ENCODE measurements around the gene FBRSL1. TPM values are rescaled to one million over a fixed set of nuclear protein-coding genes. Genes with fewer than 3 reads are reported as not detected.

The FBRSL1 gene
- polyA plus RNA-seq, 1 of the 3 experiments (the other 2 are of a cell fraction): 5.5 TPM

DNA sequence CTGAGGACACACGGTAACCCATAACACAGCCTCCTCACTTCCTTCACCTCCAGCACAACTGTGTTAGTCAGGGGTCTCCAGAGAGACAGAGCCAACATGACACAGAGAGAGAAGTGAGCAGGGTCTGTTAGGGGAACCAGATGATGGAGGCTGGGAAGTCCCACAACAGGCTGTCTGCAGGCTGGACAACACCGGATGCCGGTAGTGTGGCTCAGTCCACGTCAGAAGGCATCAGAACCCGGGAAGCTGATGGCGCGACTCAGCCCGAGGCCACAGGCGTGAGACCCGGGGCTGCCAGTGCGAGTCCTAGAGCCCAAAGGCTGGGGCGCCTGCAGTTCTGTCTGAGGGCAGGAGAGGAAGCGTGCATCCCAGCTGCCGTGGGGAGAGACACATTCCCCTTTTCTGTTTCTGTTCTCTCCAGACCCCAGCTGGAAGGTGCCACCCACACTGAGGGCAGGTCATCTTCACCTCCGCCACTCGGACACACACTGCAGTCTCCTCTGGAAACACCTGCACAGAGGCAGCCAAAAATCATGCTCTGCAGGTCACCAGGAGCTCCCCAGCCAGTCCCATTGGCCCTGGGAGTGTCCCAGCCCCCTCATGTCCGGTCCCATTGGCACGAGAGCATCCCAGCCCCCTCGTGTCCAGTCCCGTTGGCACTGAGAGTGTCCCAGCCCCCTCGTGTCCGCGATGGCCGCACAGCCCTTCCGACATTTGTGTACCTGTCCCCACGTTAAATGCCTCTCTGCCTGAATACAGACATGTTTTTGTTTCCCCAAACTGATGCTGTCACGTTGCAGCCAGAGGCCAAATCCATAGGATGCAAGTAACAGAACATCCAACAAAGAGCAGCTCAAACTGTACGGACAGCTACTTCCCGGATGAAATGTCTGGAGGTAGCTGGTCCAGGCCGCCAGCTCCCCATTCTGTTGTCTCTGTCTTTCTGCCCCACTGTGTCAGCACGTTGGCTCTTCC, 7.9 kb upstream of the FBRSL1 start (continued):
- TF ChIP-seq FOSL2 (IDR thresholded peaks at IDR 0.05; ENCODE audit: borderline replicate concordance, low read depth): no peak
- TF ChIP-seq TEAD4 (IDR thresholded peaks at IDR 0.05; ENCODE audit: borderline replicate concordance, insufficient read depth): no peak
- no peak for TF ChIP-seq JUND (IDR thresholded peaks at IDR 0.05)
- no peak for TF ChIP-seq GATA2 (CRISPR knock-in tag; IDR thresholded peaks at IDR 0.05)

DNA sequence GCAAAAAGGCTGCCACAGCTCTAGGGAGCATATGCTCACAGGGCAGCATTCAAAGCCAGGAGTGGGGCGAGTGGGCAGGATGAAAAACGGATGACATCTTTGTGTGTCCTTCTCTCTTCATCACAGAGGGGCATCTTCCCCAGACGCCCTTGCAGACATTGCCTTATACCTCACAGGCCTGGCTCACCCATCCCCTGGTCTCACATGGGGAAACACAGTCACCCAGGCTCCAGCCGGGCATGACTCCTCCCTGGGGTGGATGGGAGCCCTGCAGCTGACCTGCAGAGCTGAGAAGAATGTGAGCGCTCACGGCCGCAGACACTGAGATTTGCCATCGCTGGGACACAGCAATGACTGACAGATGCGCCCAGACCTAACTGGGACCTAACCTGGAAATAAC, 7.2 kb upstream of the FBRSL1 start:
- Histone ChIP-seq H3K9ac (no peak overlapping the region), H4K20me1 (ENCODE audit: insufficient read depth) (no peaks in the 10 kb centered on the region), H3K27me3 (ENCODE audit: insufficient read depth) (peaks cover 7% of the 10 kb centered on the region; the same call in 1 of the 2 replicates), H3K9me3 (no peaks in the 10 kb centered on the region), H3K36me3 (replicated peaks in 1 of 2; ENCODE audit: control insufficient read depth in 1 of 2, insufficient read depth in 2 of 2, low read length in 1 of 2) (no peaks in the 10 kb centered on the region), H3F3A (replicated peaks; ENCODE audit: insufficient read depth) (no peaks in the 10 kb centered on the region), H3K27ac (ENCODE audit: low read depth in 2 of 2, low read length in 1 of 2) (no peak overlapping the region), H3K4me1 (ENCODE audit: control insufficient read depth in 1 of 2, insufficient read depth in 2 of 2, low read depth in 1 of 2, low read length in 1 of 2) (no peaks in the 10 kb centered on the region), H3K4me3 (ENCODE audit: low read depth in 2 of 2, low read length in 1 of 2) (no peak overlapping the region), H3K9me2 (no peaks in the 10 kb centered on the region), H2AFZ (ENCODE audit: low read depth) (no peak overlapping the region), H3K79me2 (ENCODE audit: insufficient read depth) (no peaks in the 10 kb centered on the region), H3K4me2 (no peak overlapping the region)
- CTCF ChIA-PET: interaction anchor here (1.1 to 1.6 kb wide), 2 partner anchors 41 to 329 kb away, joined by 3 read pairs; no protein-coding TSS in a partner anchor
- POLR2A ChIA-PET: no interaction called here
- DNase-seq: no peak
- TF ChIP-seq NRF1 (IDR thresholded peaks at IDR 0.05; ENCODE audit: low read depth, low read length): no peak
- no peak for TF ChIP-seq TCF12 (IDR thresholded peaks at IDR 0.05)
- no peak for TF ChIP-seq EZH2phosphoT487 (IDR thresholded peaks at IDR 0.05; ENCODE audit: borderline replicate concordance, low read depth)
- TF ChIP-seq, protein P1, sequence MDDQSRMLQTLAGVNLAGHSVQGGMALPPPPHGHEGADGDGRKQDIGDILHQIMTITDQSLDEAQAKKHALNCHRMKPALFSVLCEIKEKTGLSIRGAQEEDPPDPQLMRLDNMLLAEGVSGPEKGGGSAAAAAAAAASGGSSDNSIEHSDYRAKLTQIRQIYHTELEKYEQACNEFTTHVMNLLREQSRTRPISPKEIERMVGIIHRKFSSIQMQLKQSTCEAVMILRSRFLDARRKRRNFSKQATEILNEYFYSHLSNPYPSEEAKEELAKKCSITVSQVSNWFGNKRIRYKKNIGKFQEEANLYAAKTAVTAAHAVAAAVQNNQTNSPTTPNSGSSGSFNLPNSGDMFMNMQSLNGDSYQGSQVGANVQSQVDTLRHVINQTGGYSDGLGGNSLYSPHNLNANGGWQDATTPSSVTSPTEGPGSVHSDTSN (IDR thresholded peaks at IDR 0.05): no peak
- TF ChIP-seq RCOR1 (IDR thresholded peaks at IDR 0.05; ENCODE audit: low read length): no peak
- TF ChIP-seq ELF1 (IDR thresholded peaks at IDR 0.05): no peak
- no peak for TF ChIP-seq POLR2AphosphoS5 (IDR thresholded peaks at IDR 0.05; ENCODE audit: low read depth, low read length)
- no peak for TF ChIP-seq CHD2 (IDR thresholded peaks at IDR 0.05; ENCODE audit: low read length, partially characterized antibody)
- TF ChIP-seq, protein P2, sequence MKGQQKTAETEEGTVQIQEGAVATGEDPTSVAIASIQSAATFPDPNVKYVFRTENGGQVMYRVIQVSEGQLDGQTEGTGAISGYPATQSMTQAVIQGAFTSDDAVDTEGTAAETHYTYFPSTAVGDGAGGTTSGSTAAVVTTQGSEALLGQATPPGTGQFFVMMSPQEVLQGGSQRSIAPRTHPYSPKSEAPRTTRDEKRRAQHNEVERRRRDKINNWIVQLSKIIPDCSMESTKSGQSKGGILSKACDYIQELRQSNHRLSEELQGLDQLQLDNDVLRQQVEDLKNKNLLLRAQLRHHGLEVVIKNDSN (IDR thresholded peaks at IDR 0.05; ENCODE audit: borderline replicate concordance, low read depth): no peak
- TF ChIP-seq JUND (IDR thresholded peaks at IDR 0.05): no peak
- no peak for TF ChIP-seq RXRA (IDR thresholded peaks at IDR 0.05; ENCODE audit: borderline replicate concordance, low read depth)
- TF ChIP-seq, protein P3, sequence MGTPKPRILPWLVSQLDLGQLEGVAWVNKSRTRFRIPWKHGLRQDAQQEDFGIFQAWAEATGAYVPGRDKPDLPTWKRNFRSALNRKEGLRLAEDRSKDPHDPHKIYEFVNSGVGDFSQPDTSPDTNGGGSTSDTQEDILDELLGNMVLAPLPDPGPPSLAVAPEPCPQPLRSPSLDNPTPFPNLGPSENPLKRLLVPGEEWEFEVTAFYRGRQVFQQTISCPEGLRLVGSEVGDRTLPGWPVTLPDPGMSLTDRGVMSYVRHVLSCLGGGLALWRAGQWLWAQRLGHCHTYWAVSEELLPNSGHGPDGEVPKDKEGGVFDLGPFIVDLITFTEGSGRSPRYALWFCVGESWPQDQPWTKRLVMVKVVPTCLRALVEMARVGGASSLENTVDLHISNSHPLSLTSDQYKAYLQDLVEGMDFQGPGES (IDR thresholded peaks at IDR 0.05; ENCODE audit: low read depth, low read length): no peak
- TF ChIP-seq, protein P4, sequence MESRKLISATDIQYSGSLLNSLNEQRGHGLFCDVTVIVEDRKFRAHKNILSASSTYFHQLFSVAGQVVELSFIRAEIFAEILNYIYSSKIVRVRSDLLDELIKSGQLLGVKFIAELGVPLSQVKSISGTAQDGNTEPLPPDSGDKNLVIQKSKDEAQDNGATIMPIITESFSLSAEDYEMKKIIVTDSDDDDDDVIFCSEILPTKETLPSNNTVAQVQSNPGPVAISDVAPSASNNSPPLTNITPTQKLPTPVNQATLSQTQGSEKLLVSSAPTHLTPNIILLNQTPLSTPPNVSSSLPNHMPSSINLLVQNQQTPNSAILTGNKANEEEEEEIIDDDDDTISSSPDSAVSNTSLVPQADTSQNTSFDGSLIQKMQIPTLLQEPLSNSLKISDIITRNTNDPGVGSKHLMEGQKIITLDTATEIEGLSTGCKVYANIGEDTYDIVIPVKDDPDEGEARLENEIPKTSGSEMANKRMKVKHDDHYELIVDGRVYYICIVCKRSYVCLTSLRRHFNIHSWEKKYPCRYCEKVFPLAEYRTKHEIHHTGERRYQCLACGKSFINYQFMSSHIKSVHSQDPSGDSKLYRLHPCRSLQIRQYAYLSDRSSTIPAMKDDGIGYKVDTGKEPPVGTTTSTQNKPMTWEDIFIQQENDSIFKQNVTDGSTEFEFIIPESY (IDR thresholded peaks at IDR 0.05; ENCODE audit: borderline replicate concordance, low read depth): no peak
- TF ChIP-seq YY1 (IDR thresholded peaks at IDR 0.05; ENCODE audit: low read depth): no peak
- WGBS (ENCODE audit: low lambda C conversion rate): 68% methylated on average over 9 of the region's 9 CpGs

Measured in SK-N-SH (cell line).